ENCODE measurements around the gene ENAH. TPM values are rescaled to one million over a fixed set of nuclear protein-coding genes. Genes with fewer than 3 reads are reported as not detected.
A peak's percentile ranks its signal among the peaks of the same experiment; 100 is the strongest.

The ENAH gene
- total RNA-seq, 2 experiments from 2014 or later = not detected

- ATAC-seq (no peak), DNase-seq (no peak)
- ChIA-PET POLR2A (interaction anchor here (0.9 to 4.4 kb wide), 3 partner anchors 27 to 528 kb away, joined by 3 to 135 read pairs (median 4); partner anchors contain the start of genes LBR and SDE2), CTCF (interaction anchor here (0.6 kb wide), 1 partner anchor 129 kb away, joined by 3 read pairs; no protein-coding TSS in a partner anchor)
- H3K4me1 Mint-ChIP-seq (ENCODE audit: low read depth) = peaks cover 52% of the 10 kb centered on the region
- H3K36me3 Mint-ChIP-seq (ENCODE audit: low read depth) = peaks cover 4% of the 10 kb centered on the region
- H3K27me3 Mint-ChIP-seq (ENCODE audit: low read depth) = no peaks in the 10 kb centered on the region
- H3K27ac Mint-ChIP-seq = peak overlapping the region; percentile 30
- no peaks in the 10 kb centered on the region for H3K9me3 Mint-ChIP-seq (ENCODE audit: insufficient read depth)
- H3K4me3 Mint-ChIP-seq = no peak overlapping the region
These were observed 181.8 kb downstream of the ENAH start for GRCh38 chr1:225471109-225471452.

DNA sequence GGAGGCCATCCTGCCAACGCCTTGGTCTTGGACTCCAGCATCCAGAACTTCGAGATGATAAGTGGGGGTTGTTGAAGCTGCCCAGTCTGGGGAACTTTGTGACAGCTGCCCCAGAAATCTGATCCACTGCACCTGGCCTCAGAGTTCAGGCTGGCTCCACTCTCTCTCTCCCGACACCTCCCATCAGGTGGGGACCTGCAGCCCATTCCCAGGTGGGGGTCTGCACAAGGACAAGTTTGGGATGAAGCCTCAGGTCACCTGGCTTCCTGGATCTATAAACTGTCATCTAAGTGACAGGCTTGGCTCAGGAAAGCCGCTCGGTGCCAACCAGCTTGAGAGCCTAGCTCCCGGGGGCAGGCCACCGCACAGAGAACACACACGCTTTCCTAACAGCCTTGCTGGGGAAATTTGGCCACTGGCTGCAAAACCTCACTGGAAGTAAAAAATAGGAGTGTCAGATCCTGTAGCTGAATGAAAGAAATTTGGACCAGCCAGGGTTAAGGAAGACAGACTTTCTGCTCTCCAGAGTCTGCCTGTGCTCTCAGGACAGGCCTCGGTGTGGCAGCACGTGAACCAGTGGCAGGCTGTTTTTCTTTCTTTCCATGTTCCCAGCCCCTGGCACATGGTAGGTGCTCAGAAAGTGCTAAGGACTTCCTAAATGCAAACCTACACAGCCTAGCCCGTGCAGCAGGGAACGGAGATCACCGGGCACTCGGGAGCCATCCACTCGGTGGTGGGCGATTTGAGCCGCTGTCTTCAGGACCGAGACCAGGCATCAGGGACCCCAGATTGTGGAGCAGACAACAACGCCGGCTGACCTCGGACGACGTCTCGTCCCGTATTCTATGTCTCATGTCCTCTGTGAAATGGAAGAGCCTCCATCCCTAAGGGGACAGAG is 182.5 kb downstream of the ENAH start:
- H3K27me3 Mint-ChIP-seq (ENCODE audit: low read depth) = no peaks in the 10 kb centered on the region
- CTCF ChIA-PET = interaction anchor here (4.0 kb wide), 1 partner anchor 42 kb away, joined by 23 read pairs; the partner anchor contains the start of gene LBR
- no peaks in the 10 kb centered on the region for H3K9me3 Mint-ChIP-seq (ENCODE audit: insufficient read depth)
- no peak for ATAC-seq
- no peak for DNase-seq
- peaks cover 55% of the 10 kb centered on the region for H3K4me1 Mint-ChIP-seq (ENCODE audit: low read depth)
- H3K27ac Mint-ChIP-seq = peak overlapping the region; percentile 30
- POLR2A ChIA-PET = interaction anchor here (0.6 to 4.4 kb wide), 2 partner anchors 27 to 43 kb away, joined by 3 to 135 read pairs; partner anchors contain the start of gene LBR
- H3K36me3 Mint-ChIP-seq (ENCODE audit: low read depth) = peaks cover 4% of the 10 kb centered on the region
- H3K4me3 Mint-ChIP-seq = no peak overlapping the region

- ChIA-PET CTCF (interaction anchor here (0.8 to 4.0 kb wide), 10 partner anchors 9 to 594 kb away, joined by 3 to 27 read pairs (median 11); partner anchors contain the start of genes H3-3A, LBR and SRP9), POLR2A (interaction anchor here (1.0 to 4.4 kb wide), 11 partner anchors 8 to 531 kb away, joined by 4 to 135 read pairs (median 22); partner anchors contain the start of genes LBR, PYCR2, SDE2 and SRP9)
- no peak for ATAC-seq
- peak overlapping the region; percentile 91 for H3K4me3 Mint-ChIP-seq
- peaks cover 4% of the 10 kb centered on the region for H3K36me3 Mint-ChIP-seq (ENCODE audit: low read depth)
- no peaks in the 10 kb centered on the region for H3K27me3 Mint-ChIP-seq (ENCODE audit: low read depth)
- no peaks in the 10 kb centered on the region for H3K9me3 Mint-ChIP-seq (ENCODE audit: insufficient read depth)
- peaks cover 53% of the 10 kb centered on the region for H3K4me1 Mint-ChIP-seq (ENCODE audit: low read depth)
- H3K27ac Mint-ChIP-seq = peak overlapping the region; percentile 97
- no peak for DNase-seq
These were observed 183.9 kb downstream of the ENAH start for GRCh38 chr1:225469051-225469450.

DNA sequence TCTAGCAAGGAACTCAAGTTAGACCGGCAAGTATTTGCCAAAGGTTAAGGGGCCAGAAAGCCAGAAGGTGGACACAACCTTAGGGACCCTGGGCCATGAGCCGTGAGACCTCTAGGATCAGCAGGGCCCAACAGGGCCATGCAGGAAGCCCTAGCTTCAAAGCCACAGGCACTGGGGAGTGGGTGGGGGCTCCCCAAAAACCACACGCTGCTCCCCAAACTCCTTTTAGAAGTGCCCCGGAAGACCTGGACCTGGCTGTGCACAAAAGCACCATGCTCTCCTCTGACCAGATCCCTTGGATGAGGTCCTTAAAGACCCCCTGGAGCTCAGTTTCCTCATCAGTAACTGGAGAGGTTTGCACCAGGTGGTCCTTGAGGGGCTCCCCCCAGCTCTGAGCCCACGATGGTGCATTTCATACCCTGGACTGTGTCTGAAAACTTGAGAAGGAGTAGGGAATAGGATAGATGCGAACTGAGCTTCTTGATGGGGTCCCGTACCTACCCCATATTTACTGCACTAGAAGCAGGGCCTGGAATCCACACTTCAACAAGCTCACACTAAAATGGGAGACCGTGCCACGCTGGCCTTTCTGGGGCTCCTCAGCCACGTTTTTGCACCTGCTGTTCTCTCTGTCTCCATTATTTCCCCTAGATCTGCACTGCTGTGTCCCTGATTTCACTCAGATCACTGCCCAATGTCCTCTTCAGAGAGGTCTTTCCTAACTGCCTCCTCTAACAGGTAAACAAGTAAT is 184.5 kb downstream of the ENAH start:
- ATAC-seq (peak; percentile 11), DNase-seq (no peak)
- POLR2A ChIA-PET = interaction anchor here (0.6 to 4.4 kb wide), 23 partner anchors 9 to 716 kb away, joined by 3 to 135 read pairs (median 5); partner anchors contain the start of genes H3-3A, LBR, LEFTY2 and PYCR2
- no peaks in the 10 kb centered on the region for H3K27me3 Mint-ChIP-seq (ENCODE audit: low read depth)
- peaks cover 4% of the 10 kb centered on the region for H3K36me3 Mint-ChIP-seq (ENCODE audit: low read depth)
- H3K9me3 Mint-ChIP-seq (ENCODE audit: insufficient read depth) = no peaks in the 10 kb centered on the region
- peaks cover 56% of the 10 kb centered on the region for H3K4me1 Mint-ChIP-seq (ENCODE audit: low read depth)
- H3K4me3 Mint-ChIP-seq = peak overlapping the region; percentile 91
- peak overlapping the region; percentile 97 for H3K27ac Mint-ChIP-seq
- CTCF ChIA-PET = interaction anchor here (0.7 to 4.0 kb wide), 16 partner anchors 9 to 594 kb away, joined by 3 to 27 read pairs (median 6); partner anchors contain the start of genes H3-3A, LBR and SRP9

- Mint-ChIP-seq H3K27me3 (ENCODE audit: low read depth) (no peaks in the 10 kb centered on the region), H3K4me3 (peak overlapping the region; percentile 91), H3K36me3 (ENCODE audit: low read depth) (peaks cover 4% of the 10 kb centered on the region), H3K9me3 (ENCODE audit: insufficient read depth) (no peaks in the 10 kb centered on the region), H3K27ac (peak overlapping the region; percentile 97), H3K4me1 (ENCODE audit: low read depth) (peaks cover 58% of the 10 kb centered on the region)
- CTCF ChIA-PET = interaction anchor here (0.9 to 4.0 kb wide), 13 partner anchors 10 to 523 kb away, joined by 3 to 27 read pairs (median 7); partner anchors contain the start of genes LBR and SRP9
- peak; percentile 90 for ATAC-seq
- POLR2A ChIA-PET = interaction anchor here (0.6 to 4.4 kb wide), 28 partner anchors 9 to 597 kb away, joined by 3 to 135 read pairs (median 4); partner anchors contain the start of genes H3-3A, LBR, LEFTY2 and PYCR2
- DNase-seq = peak; percentile 93
These were observed 185.5 kb downstream of the ENAH start for GRCh38 chr1:225467193-225468020.

- ATAC-seq (no peak), DNase-seq (no peak)
- no peaks in the 10 kb centered on the region for H3K27me3 Mint-ChIP-seq (ENCODE audit: low read depth)
- peaks cover 61% of the 10 kb centered on the region for H3K4me1 Mint-ChIP-seq (ENCODE audit: low read depth)
- H3K9me3 Mint-ChIP-seq (ENCODE audit: insufficient read depth) = no peaks in the 10 kb centered on the region
- POLR2A ChIA-PET = interaction anchor here (0.9 to 4.4 kb wide), 16 partner anchors 8 to 533 kb away, joined by 3 to 135 read pairs (median 14); partner anchors contain the start of genes LBR, PYCR2, SDE2 and SRP9
- peak overlapping the region; percentile 97 for H3K27ac Mint-ChIP-seq
- CTCF ChIA-PET = interaction anchor here (1.6 to 4.0 kb wide), 7 partner anchors 11 to 520 kb away, joined by 5 to 27 read pairs (median 14); partner anchors contain the start of gene LBR
- peak overlapping the region; percentile 91 for H3K4me3 Mint-ChIP-seq
- peaks cover 4% of the 10 kb centered on the region for H3K36me3 Mint-ChIP-seq (ENCODE audit: low read depth)
These were observed 186.1 kb downstream of the ENAH start for GRCh38 chr1:225466848-225467192.

- H3K4me3 Mint-ChIP-seq = peak overlapping the region; percentile 31
These were observed 187.0 kb downstream of the ENAH start for GRCh38 chr1:225465793-225466517.

GRCh38 chr1:225464851-225465792 is 187.8 kb downstream of the ENAH start:
- Mint-ChIP-seq H3K4me3 (peak overlapping the region; percentile 23), H3K36me3 (ENCODE audit: low read depth) (peaks cover 4% of the 10 kb centered on the region), H3K27ac (peak overlapping the region; percentile 76), H3K9me3 (ENCODE audit: insufficient read depth) (no peaks in the 10 kb centered on the region), H3K4me1 (ENCODE audit: low read depth) (peaks cover 76% of the 10 kb centered on the region), H3K27me3 (ENCODE audit: low read depth) (no peaks in the 10 kb centered on the region)
- POLR2A ChIA-PET = interaction anchor here (0.8 to 1.2 kb wide), 2 partner anchors 20 to 142 kb away, joined by 3 to 4 read pairs; no protein-coding TSS in a partner anchor
- CTCF ChIA-PET = interaction anchor here (1.3 kb wide), 1 partner anchor 20 kb away, joined by 3 read pairs; no protein-coding TSS in a partner anchor
- ATAC-seq = no peak
- DNase-seq = no peak

More at GRCh38 chr1:225465793-225466517, 187.0 kb downstream of the ENAH start:
- POLR2A ChIA-PET = interaction anchor here (0.8 to 1.2 kb wide), 2 partner anchors 21 to 143 kb away, joined by 3 to 4 read pairs; no protein-coding TSS in a partner anchor
- no peaks in the 10 kb centered on the region for H3K9me3 Mint-ChIP-seq (ENCODE audit: insufficient read depth)
- H3K4me1 Mint-ChIP-seq (ENCODE audit: low read depth) = peaks cover 69% of the 10 kb centered on the region
- CTCF ChIA-PET = interaction anchor here (1.3 kb wide), 1 partner anchor 21 kb away, joined by 3 read pairs; no protein-coding TSS in a partner anchor
- no peak for ATAC-seq
- no peaks in the 10 kb centered on the region for H3K27me3 Mint-ChIP-seq (ENCODE audit: low read depth)
- peaks cover 4% of the 10 kb centered on the region for H3K36me3 Mint-ChIP-seq (ENCODE audit: low read depth)
- H3K27ac Mint-ChIP-seq = peak overlapping the region; percentile 97
- DNase-seq = no peak

Data from activated CD8-positive, alpha-beta T cell treated with anti-CD3 and anti-CD28 coated beads, Interleukin-2, amount 10 ng/mL, durations not matched to agents 7 days and 5 days (primary cell).